Activated T-cell treated with anti-CD3 and anti-CD28 coated beads for 48 hours (primary cell): ENCODE measurements around the gene GSK3B.
"Not testable (repeated sequence)": the region's sequence is repeated elsewhere in the genome, so short reads cannot be mapped to it uniquely, and the experiment has no call there.

Experiments used
- DNase-seq: peaks from one replicate; pipeline ENCODE4 v3.0.0-alpha.2; 2020; ENCODE audit warnings: low read depth

GSK3B gene

GRCh38 chr3:120052677-120053076 lies 41.6 kb downstream of the GSK3B start:
- DNase-seq, result no peak

DNA sequence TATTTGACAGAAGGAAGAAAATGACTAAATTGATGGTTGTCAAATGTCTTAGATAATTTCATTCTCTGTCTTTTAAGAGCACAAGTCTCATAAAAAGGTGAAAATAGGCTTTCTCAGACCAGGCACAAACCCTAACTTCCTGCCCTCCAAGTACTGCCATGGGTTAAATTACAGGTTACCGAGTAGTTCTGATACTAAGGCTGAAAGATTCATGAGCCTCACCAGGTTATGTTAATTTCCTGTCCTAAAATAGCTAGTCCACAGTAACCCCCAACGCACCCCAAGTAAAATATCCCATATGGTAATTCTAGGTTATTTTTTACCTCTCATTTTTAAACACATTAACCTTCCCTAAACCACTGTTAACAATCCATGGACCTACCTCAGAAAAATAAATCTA lies 42.0 kb downstream of the GSK3B start:
- no peak for DNase-seq

- not testable (repeated sequence) for DNase-seq
Measured at GRCh38 chr3:120051570-120051969, 42.7 kb downstream of the GSK3B start.

- no peak for DNase-seq
Measured at GRCh38 chr3:120049881-120050539, 44.2 kb downstream of the GSK3B start.

- DNase-seq, result no peak
Measured at GRCh38 chr3:120049072-120049471, 45.2 kb downstream of the GSK3B start.

- no peak for DNase-seq
Measured at GRCh38 chr3:120048355-120049041, 45.7 kb downstream of the GSK3B start.

- DNase-seq, result no peak
Measured at GRCh38 chr3:120047686-120048085, 46.6 kb downstream of the GSK3B start.

DNA sequence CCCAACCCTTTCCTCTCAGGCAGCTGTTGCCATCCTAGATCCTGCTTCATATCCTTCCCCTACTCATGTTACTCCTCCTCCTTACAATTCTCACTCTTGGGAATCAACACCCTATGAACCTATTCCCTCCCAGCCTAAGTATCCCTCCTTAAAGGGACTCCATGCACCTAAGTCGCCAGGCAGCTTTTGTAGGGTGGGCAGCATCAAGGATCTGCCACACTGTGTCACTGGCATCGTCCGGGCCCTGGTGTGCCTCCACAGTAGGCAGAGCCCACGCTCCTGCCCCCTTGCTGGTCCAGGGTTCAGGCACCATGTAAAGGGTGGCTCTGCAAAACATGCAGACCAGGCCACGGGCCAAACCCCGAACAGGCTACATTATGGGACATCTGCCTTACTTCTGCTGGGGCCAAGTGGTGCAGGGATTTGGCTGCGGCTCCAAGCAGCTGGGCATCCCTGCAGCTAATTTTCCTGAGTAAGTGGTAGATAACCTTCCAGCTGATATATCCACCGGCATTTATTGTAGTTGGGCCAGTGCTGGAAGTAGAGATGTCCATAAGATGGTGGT lies 53.4 kb downstream of the GSK3B start:
- DNase-seq, result no peak

- no peak for DNase-seq
Measured at GRCh38 chr3:120039642-120040610, 54.3 kb downstream of the GSK3B start.

GRCh38 chr3:120033596-120033995 lies 60.7 kb downstream of the GSK3B start:
- DNase-seq, result no peak

GRCh38 chr3:120031561-120031960 lies 62.7 kb downstream of the GSK3B start:
- no peak for DNase-seq

GRCh38 chr3:120029749-120030148 lies 64.5 kb downstream of the GSK3B start:
- no peak for DNase-seq

GRCh38 chr3:120028271-120029047 lies 65.8 kb downstream of the GSK3B start:
- DNase-seq, result no peak

DNA sequence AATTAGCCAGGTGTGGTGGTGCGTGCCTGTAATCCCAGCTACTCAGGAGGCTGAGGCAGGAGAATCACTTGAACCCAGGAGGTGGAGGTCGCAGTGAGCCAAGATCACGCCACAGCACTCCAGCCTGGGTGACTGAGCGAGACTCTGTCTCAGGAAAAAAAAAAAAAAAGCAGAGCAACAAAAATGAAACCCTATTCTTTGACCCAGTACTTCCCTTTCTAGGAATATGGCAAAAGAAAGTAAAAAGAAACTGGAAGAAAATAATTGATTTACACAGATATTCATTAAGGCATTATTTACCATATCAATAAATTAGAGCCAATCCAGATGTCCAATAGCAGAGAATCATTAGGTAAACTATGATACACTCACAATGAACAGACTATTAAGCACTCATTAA lies 67.0 kb downstream of the GSK3B start:
- DNase-seq, result no peak

GRCh38 chr3:120025520-120025919 lies 68.7 kb downstream of the GSK3B start:
- no peak for DNase-seq

DNA sequence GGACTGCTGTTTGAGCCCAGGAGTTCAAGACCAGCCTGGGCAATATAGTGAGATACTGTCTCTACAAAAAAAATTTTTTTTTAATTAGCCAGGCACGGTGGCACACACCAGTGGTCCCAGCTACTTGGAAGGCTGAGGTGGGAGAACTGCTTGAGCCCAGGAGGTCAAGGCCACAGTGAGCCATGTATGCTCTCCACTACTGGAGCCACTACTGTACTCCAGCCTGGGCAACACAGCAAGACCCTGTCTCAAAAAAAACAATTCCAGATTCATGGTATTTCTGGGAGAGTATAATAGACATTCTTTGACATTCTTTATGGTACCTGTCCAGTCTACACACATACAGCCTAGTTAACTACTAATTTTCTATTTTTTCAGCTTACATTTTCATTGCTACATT lies 70.1 kb downstream of the GSK3B start:
- no peak for DNase-seq

- no peak for DNase-seq
Measured at GRCh38 chr3:120022729-120023128, 71.5 kb downstream of the GSK3B start.

DNA sequence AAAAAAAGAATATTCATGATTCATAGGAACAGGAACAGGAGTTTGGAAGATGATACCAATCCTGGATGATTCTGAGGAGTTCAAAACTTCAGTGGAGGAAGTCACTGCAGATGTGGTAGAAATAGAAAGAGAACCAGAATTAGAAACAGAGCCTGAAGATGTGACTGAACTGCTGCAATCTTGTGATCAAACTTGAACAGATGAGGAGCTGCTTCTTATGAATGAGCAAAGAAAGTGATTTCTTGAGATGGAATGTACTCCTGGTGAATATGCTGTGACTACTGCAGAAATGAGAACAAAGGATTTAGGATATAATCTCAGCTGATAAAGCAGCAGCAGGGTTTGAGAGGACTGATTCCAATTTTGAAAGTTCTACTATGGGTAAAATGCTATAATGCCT lies 72.7 kb downstream of the GSK3B start:
- DNase-seq, result no peak

DNA sequence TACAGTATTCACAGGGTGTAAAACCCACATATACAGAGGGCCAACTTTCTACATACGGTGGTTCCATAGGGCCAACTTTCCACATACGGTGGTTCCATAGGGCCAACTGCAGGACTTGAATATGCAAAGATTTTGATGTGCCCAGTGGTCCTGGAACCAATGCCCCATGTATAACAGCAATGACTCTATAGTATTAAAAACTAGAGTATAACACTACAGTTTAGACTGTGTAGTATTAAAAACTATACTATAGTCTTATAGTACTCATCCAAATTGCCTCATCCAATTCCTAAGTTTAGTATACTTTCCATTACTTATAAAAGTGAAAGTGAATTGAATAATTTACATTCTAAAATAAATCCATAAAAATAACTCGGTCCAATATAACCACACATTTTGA lies 75.9 kb downstream of the GSK3B start:
- DNase-seq, result no peak

GRCh38 chr3:120017692-120018091 lies 76.6 kb downstream of the GSK3B start:
- no peak for DNase-seq

DNA sequence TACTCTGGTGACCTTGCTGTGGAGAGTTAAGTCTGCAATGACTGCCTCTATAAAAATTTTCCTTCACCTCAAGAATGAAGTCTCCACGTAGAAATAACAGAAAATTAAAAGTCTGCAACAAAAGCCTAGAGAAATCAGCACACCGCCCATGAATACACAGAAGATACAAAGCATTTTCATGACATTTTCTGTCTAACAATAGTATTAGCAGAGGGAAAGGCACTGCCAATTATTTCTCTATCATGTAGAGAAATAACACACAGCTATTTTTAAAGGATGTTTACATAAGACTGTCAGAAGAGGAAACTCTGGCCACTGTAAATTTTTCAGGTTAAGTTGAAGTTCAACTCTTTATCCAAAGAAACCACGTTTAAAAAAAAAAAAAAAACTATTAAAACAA lies 80.8 kb downstream of the GSK3B start:
- DNase-seq, result no peak

GRCh38 chr3:120005741-120006140 lies 88.5 kb downstream of the GSK3B start:
- not testable (repeated sequence) for DNase-seq
